GM12872 (cell line): ENCODE measurements around the gene EHMT1.

Experiments used
- CTCF ChIP-seq: IDR thresholded peaks from 3 replicates; pipeline ENCODE4 v1.5.1; 2011; ENCODE audit warnings: low read depth, mild to moderate bottlenecking, low read length, moderate library complexity; ENCODE audit not compliant: insufficient read depth

Gene EHMT1

DNA sequence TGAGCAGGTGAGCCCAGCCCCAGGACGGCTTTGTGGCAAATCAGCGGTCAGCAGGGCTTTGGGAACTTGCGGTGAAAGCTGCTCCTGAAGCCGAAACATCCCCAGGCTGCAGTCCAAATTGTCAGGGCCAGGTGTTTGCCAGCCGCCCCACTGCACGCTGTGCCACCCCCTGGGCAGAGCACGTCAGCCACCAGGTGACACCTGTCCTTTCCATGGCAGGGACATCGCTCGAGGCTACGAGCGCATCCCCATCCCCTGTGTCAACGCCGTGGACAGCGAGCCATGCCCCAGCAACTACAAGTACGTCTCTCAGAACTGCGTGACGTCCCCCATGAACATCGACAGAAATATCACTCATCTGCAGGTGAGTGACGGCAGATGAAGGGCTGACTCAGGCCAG, 194.4 kb downstream of the EHMT1 start:
- TF ChIP-seq CTCF: no peak

DNA sequence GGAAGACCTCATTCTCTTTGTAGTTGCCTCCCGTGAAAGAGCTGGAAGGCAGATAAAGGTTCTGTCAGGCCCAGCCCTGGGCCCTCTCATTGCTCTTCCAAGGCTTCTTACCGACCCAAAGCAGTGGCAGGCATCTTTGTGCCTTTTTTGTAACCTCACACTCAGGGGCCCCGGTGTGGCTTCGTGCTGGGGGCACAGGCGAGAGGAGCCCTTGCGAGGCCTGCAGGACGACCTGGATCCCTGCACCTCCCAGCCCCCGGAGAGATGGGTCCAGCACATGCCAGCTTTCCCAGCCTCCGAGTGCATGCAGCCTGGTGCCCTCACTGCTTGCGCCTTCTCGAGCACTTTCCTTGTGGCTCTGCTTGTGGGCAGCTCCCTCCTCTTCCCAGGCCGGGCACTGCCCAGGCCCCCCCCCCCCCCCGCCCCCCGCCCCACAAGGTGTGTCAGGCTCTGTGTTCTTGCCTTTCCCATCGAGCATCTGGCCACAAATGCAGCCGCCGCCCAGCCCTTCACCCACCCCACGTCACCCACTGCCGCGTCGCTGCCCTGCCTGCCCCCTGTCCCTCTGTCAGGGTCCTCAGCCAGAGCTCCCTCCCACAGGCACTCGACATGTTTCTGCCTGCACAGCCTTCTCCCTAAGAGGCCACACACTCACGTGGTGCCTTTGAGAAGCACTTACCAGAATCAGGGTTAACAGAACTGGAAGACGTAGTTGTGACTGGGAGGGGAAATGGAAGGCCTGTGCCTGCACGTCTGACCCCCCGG, 195.0 kb downstream of the EHMT1 start:
- no peak for TF ChIP-seq CTCF

DNA sequence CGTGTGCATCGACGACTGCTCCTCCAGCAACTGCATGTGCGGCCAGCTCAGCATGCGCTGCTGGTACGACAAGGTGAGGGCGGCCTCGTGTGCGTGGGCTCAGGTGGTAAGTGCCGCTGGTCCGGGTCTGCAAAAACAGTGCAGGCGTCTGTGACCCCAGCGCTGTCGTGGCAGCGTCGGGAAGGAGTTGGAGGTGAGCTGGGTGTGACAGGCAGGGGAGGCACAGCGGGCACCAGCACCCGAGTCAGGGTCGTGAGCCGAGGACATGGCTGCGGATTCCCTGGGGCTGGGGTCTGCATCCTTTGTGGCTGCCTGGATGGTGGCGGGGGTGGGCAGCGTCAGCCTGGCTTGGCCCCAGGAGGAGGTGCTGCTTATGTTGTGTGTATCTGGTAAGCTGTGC, 195.6 kb downstream of the EHMT1 start:
- no peak for TF ChIP-seq CTCF

GRCh38 chr9:137814841-137815240, 196.0 kb downstream of the EHMT1 start:
- no peak for TF ChIP-seq CTCF

DNA sequence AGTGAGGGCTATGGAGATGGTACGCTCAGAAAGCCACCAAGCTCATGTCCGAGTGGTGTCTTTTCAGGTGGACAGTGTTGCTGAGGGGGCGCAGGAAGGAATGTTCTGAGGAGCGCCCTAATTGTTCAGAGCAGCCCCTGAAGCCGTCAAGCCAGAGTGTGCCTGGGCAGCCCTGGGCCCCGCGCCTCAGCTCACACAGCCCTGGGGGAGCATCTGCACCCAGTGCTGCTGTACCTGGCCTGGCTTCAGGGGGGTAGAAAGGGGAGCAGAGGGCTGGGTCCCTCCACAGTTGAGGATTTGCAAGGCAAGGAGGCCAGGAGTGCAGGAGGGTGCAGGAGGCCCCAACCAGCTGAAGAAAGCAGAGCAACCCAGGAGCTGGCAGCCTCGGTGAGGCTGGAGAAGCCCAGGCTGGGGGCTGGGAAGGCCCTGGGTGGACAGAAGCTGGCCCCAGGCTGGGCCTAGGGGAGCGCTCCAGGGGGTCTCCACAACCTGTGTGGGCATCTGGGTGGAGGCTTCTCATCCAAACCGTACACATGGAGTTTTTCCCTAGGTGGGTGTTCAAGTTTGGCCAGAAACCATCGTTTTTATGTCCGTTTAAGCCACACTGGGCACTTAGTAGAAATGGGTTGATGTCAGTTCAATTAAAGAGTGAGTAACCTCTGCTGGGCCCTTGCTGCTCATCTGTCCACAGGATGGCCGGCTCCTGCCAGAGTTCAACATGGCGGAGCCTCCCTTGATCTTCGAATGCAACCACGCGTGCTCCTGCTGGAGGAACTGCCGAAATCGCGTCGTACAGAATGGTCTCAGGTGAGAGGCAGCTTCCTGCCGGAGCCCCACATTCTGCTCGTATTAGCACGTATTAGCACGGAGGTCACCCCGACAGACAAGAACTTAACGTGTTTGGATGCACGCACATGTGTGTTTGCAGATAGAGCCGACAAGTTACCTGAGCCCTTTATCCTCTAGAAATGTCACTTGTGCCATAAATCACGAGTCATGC, 196.8 kb downstream of the EHMT1 start:
- no peak for TF ChIP-seq CTCF

GRCh38 chr9:137816531-137817235, 197.9 kb downstream of the EHMT1 start:
- no peak for TF ChIP-seq CTCF
